ENCODE data around the gene HSPA2.
A peak's percentile ranks its signal among the peaks of the same experiment; 100 is the strongest.

Gene HSPA2

GRCh38 chr14:64540208-64541202 lies at the start of gene HSPA2:
Gene HSPA2, plus strand, starts transcription at chr14:64540741. Its CDS starts 109 bp downstream, at chr14:64540850.
- peak; percentile 95 for DNase-seq

DNA sequence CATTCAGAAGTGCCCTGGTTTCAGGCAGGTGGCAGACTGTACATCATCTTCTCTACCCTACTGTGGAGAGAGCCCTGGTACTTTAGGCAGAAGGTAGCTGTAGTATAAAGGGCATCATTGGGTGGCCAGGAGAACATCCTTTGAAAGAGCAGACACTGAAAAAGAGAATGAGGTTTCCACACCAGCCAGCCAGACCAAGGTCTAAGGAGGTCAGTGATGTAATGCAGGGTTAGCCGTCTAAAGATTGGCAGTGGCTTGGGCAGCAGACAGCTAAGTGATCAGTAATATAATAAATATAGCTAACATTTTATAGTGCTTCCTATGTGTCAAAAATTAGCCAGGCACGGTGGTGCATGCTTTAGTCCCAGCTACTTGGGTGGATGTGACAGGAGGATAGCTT lies 48.9 kb upstream of the HSPA2 start:
- no peak for DNase-seq

DNA sequence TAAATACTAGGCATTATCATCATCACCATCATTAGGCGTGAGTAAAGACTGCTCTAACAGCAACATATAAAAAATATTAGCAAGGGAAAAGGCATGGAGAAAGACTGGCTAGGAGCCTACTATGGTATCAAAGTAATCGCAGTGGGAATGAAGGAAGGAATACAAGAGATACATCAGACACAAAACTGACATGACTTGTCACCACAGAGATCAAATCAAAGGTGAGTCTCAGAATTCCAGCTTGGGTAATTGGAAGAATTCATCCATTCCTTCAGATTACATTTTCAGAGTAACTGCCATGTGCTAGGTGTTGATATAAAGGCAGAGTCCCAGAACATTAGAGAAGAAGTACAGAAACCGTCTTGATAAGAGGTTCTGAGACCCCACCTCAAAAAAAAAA lies 47.1 kb upstream of the HSPA2 start:
- no peak for DNase-seq

DNA sequence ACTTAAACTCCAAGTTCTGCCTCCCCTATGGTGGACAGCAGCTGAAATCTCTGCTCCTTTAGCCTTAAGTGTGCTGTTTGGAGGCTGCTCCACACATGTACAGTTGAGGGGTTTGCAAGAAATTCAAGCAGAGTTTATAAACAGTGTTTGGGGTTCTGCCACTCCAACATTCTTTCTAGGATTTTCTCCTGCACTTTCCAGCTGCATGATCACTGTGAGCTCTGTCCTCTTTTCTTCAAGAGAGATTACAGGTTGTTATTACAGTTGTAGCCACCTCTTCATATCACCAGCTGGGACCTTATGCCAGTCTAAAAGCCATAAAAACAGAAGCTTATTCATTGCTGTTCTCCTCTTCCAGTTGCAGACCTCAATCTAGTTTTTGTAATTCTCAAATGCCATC lies 45.3 kb upstream of the HSPA2 start:
- no peak for DNase-seq

- no peak for DNase-seq
These were observed 43.8 kb upstream of the HSPA2 start for GRCh38 chr14:64496764-64497163.

DNA sequence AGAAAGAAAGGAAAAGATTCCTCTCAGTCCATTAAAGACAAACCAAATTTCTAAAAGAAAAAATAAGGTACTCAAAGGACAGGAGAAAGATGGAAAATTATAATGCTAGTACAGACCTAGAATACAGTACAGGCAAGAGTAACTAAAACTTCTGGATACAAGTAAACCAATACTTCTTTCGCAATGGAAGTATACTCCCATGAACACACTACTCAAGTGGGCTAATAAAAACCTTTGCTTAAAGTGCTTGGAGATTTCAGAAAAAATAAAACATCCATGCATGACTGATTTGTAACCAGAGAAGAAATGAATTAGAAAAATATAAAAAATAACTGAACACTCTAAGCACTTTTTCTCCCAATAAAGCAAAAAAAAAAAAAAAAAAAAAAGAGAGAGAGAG lies 40.5 kb upstream of the HSPA2 start:
- DNase-seq = no peak

GRCh38 chr14:64501411-64502171 lies 39.0 kb upstream of the HSPA2 start:
- DNase-seq = peak; percentile 58 to 64

GRCh38 chr14:64502456-64502855 lies 38.1 kb upstream of the HSPA2 start:
- no peak for DNase-seq

GRCh38 chr14:64502887-64503433 lies 37.6 kb upstream of the HSPA2 start:
- no peak for DNase-seq

DNA sequence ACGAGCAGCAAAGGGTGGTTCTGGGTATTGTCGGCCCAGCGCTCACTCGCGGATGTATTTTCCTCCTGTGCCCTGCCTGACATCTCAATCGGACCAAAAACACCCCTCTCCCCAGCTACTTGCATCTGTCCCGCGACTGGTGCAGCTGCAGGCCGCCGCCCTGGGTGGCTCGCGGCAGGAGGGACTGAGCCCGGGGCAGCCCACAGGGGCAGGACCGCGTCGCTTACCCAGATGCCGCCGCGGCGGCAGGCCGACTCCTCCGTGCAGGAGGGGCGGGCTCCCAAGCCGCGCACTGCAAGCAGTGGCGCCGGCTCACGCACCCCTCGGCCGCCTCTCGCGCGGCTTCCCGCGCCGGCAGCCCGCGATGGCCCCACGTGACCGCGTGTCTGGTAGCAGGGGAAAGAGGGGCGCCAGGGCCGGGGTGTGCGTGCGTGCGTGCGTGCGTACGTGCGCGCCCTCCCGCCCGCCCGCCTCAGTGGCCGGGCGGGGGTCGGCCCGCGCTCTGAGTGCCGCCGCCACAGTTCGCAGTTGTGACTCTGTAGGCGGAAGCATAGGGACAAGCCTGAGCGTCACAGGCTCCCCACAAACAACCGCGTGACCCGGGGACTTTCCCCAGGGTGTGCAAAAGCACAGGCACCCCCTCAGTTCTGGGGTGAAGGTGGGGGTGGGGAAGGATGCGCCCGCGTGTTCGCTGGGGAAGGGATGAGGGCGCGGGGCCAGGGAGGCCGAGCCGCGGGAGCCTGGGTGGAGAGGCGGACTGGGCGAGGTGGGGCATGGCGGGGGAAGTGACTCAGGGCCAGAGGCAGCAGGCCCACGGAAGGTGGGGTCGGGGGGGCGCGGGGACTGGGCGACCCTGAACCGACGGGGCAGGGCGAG lies 36.9 kb upstream of the HSPA2 start, which contains the start of gene ZBTB25:
ZBTB25 (minus strand) TSS at position 405 of the 876 bp plus-strand sequence. CDS start 13,305 bp downstream, outside the sequence.
- peak; percentile 80 to 88 for DNase-seq

- peak; percentile 67 to 93 for DNase-seq
These were observed 36.1 kb upstream of the HSPA2 start, which contains the start of gene ZBTB1 for GRCh38 chr14:64504310-64504896. Gene ZBTB1, plus strand, starts transcription at chr14:64504770. Its CDS starts 16,735 bp downstream, at chr14:64521505.

- DNase-seq = peak; percentile 74 to 84
These were observed 35.4 kb upstream of the HSPA2 start for GRCh38 chr14:64504897-64505794.

GRCh38 chr14:64506721-64507120 lies 33.8 kb upstream of the HSPA2 start:
- DNase-seq = no peak

- no peak for DNase-seq
These were observed 33.0 kb upstream of the HSPA2 start for GRCh38 chr14:64507376-64508156.

- DNase-seq = no peak
These were observed 32.2 kb upstream of the HSPA2 start for GRCh38 chr14:64508215-64508776.

GRCh38 chr14:64509036-64509435 lies 31.5 kb upstream of the HSPA2 start:
- DNase-seq = no peak

DNA sequence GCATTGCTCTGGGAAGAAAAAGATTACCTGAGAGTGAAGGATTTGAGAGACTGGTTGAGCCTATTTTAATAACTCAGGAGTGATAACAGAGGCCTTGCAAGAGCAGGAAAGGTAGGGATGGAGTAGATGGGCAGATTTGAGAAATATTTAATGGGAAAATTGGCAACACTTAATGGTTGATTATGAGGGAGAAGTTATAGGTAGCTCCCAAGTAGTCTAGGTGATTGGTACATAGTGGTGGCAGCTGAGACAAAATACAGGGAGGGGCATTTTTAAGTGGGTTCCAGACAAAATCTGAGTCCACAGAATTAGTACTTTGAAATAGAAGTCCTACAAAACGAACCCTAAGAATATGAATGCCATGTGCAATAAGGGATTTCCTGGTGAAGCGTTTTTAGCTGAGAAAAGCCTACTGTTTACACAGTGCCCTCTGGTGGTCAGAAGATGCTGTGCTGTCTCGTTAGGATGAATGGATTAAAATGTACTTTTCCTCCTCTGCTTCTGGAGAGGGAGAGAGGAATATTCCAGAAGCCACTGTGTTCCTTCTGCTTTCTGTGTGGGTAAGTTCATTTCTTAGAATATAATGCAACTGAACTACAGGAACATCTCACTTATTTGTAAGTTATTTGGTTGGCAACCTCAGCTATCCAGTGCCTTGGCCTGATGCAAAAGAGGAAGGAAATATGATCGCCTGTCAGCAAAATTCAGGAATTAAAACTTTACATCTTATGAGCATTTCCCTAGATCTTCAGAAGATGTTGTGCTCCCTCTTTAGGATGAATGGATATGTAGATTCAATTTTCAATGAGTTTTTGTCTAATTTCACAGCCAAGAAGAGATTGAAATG lies 29.5 kb upstream of the HSPA2 start:
- peak; percentile 46 to 47 for DNase-seq

DNA sequence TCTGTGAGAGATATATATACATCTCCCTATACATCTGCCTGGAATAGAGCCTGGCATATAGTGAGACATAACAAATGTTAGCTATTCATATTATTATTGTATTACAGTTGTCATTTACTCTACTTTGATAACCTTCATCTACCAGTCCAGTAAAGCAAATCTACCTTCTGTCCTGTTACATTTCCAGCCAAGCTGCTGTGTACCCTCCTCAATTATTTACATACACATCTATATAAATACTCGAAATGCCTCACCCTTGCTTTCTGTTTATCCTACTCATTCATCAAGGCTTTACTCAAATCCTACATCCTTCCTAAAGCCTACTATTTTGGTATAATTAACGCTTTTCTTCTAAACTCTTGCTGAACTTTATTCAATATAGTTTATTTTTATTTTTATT lies 27.3 kb upstream of the HSPA2 start:
- no peak for DNase-seq
